ENCODE results near the gene GARIN3.

GARIN3 gene

GRCh38 chr5:157159209-157159751, 6.8 kb downstream of the GARIN3 start:
- no peak overlapping the region for H3K4me3 ChIP-seq
- peak overlapping the region in 6 of 21 experiments; percentile 1 to 69 (median 66) for H3K27ac ChIP-seq

DNA sequence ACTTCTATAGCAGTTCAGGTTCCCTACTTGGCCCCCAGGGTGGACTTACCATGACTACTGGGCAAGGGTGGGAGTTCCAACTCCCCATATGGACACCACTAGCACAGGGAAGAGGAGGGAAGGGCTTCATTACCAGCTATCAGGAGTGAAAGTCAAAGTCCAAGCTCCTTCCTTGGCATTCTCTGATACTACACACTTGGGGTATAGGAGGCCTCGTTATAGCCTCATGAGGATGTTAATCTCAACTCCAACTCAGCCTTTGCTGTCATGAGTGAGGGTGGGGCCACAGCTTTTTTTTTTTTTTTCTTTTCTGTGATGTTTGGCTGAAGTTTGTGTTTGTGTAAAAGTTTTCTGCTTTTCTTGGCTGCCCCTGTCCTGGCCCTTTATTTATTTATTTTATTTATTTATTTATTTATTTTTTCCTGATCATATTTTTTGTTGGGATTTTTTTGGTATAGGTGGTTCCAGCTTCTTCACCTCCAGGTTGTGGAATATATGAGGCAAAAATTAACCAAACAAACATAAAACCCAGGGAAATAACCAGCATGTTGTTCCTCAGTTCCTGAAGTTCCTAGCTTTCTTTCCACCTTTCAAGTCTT, 8.7 kb downstream of the GARIN3 start:
- Histone ChIP-seq H3K4me3 (no peak overlapping the region), H3K27ac (no peak overlapping the region)

DNA sequence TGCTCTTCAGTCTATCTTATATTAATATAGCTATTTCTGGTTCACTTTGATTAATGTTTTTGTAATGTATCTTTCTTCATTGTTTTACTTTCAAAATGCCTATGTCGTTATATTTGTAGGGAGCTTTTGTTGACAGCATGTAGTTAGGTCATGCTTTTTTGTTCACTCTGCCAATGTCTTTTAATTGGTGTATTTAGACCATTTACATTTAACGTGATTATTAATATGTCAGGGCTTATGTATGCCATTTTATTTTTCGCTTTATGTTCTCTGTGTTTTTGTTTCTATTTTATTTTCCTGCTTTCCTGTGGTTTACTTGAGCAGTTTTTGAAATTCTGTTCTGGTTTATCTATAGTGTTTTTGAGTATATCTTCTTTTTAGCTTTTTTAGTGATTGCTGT, 10.8 kb downstream of the GARIN3 start:
- peak overlapping the region in 1 of 21 experiments; percentile 48 for H3K27ac ChIP-seq
- no peak overlapping the region for H3K4me3 ChIP-seq

GRCh38 chr5:157150995-157151394, 15.1 kb downstream of the GARIN3 start:
- Histone ChIP-seq H3K27ac (no peak overlapping the region), H3K4me3 (no peak overlapping the region)

DNA sequence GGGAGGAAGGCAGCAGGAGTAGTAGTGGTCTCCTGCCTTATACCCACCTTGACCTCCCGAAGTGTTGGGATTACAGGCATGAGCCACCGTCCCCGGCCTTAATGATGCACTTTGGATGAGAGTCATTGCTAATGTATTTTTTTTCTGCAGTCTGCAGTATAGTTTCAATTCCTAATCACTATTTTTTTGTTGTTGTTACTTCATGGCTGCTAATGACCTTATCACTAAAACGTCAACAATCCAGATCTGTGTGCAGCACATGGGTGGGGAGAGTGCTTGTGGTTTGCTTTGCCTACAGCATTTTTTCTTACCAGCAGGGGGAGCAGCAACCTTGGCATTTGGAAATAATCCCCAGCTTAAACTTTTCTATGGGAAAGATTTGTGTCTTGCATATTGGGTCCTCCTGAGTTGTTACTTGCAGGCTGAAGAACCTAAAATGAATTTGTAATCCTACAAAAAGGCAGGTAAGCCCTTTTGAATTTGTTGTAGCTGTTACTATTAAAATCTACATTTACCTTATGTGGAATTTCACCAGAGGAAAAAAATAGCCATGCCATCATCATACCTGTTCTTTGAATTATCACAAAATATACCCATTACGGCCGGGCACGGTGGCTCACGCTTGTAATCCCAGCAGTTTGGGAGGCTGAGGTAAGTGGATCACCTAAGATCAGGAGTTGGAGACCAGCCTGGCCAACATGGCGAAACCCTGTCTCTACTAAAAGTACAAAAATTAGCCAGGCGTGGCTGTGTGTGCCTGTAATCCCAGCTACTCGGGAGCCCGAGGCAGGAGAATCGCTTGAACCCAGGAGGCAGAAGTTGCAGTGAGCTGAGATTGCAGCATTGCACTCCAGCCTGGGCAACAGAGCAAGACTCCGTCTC, 17.1 kb downstream of the GARIN3 start:
- no peak overlapping the region for H3K4me3 ChIP-seq
- H3K27ac ChIP-seq: no peak overlapping the region

DNA sequence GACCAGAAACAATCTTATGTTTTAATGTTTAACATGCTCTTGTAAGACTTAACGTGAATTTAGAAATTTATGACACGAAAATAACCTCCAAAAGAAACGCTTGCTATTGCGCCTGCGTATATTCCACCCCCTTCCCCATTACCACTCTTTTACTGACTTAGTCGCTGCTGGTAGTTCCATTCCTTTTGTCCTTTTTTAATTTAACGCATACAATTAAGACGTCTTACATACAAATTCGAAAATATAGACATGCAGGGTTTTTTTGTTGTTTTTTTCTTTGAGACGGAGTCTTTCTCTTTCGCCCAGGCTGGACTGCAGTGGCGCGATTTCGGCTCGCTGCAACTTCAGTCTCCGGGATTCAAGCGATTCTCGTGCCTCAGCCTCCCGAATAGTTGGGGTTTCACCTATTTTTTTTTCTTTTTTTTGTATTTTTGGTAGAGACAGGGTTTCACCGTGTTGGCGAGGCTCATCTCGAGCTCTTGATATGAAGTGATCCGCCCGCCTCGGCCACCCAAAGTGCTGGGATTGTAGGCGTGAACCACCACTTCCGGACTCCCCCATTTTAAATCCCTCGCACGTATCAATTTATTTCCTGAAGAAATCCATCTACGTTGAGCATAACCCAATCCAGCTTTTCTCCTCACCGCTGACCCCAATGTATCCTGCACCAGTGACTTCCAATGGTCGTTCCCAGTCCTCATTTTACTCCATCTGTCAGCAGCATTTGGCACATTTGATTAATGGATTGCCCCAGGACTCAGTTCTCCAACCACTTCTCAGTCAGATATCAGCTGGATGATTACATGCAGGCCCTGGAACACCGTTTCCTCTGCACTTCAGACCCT, 22.7 kb downstream of the GARIN3 start:
- H3K27ac ChIP-seq: peak overlapping the region; percentile 57 to 97 (median 93)

GRCh38 chr5:157142317-157143126, 23.5 kb downstream of the GARIN3 start, which contains the start of gene MED7:
MED7 (minus strand) TSS chr5:157142865; CDS start chr5:157139431, 3,434 bp downstream.
- peak within 1 kb of the TSS; percentile 86 to 97 (median 93) for H3K27ac ChIP-seq
- peak within 1 kb of the TSS; percentile 76 to 95 (median 84) for H3K4me3 ChIP-seq

More for the DNA sequence above, 22.7 kb downstream of the GARIN3 start:
- H3K4me3 ChIP-seq: peak overlapping the region; percentile 76 to 95 (median 84)

- no peak overlapping the region for H3K4me3 ChIP-seq
- H3K27ac ChIP-seq: no peak overlapping the region
Measured at GRCh38 chr5:157137691-157138090, 28.4 kb downstream of the GARIN3 start.

GRCh38 chr5:157132281-157132612, 33.8 kb downstream of the GARIN3 start:
- H3K4me3 ChIP-seq: no peak overlapping the region
- no peak overlapping the region for H3K27ac ChIP-seq

DNA sequence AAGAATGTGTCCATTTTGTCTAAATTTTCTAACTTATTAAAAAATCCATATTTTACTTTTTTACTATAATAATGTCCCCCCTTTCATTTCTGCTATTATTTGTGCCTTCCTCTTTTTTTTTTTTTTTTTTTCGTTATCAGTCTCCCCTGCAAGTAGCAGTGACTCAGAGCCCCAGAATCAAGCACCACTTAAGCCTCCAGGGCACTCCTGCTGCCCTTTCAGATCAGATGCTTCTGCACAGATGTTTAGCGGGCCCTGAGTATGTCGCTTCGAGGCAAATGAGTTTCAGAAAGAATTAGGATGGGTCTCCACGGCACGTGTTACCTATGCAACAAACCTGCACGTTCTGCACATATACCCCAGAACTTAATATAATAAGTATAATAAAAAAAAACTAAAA, 35.1 kb downstream of the GARIN3 start:
- no peak overlapping the region for H3K27ac ChIP-seq

DNA sequence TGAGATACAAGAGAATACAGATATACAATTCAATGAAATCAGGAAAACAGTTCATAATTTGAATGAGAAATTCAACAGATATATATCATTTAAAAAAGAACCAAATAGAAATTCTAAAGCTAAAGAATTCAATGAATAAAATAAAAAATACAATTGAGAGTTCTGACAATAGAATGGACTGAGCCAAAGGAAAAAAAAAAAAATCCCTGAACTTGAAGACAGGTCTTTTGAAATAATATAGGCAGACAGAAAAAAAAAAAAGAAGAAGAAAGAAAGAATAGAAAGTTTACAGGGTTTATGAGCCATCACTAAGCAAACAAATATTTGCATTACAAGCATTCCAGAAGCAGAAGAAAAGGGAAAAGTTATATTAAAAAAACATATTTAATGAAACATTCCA, 44.4 kb downstream of the GARIN3 start:
- no peak overlapping the region for H3K4me3 ChIP-seq

More for the DNA sequence above, 35.1 kb downstream of the GARIN3 start:
- H3K4me3 ChIP-seq: no peak overlapping the region

GRCh38 chr5:157120102-157120501, 46.0 kb downstream of the GARIN3 start:
- H3K27ac ChIP-seq: no peak overlapping the region
- no peak overlapping the region for H3K4me3 ChIP-seq

More for the DNA sequence above, 44.4 kb downstream of the GARIN3 start:
- no peak overlapping the region for H3K27ac ChIP-seq

DNA sequence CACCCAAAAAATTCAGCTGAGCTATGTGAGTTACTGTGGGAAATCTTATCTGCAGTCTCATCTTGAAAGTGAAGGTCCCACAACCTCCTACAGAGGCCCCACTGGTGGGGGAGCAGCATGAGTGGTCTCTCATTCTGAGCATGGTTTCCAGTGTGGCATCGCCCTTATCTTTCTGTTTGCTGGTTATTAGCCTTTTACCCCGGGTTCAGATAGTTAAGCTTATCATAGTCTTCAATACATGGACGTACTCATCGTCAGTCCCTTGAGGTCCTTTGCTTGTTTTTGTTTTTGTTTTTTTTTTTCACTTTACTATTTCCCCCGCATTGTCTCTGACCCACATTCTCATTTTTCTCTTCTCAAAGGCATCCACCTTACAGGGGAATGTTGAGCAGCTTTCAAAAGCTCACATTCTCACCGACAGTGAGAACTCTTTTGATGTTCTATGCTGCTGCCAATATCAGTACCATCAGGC, 49.5 kb downstream of the GARIN3 start:
- Histone ChIP-seq H3K27ac (no peak overlapping the region), H3K4me3 (no peak overlapping the region)

DNA sequence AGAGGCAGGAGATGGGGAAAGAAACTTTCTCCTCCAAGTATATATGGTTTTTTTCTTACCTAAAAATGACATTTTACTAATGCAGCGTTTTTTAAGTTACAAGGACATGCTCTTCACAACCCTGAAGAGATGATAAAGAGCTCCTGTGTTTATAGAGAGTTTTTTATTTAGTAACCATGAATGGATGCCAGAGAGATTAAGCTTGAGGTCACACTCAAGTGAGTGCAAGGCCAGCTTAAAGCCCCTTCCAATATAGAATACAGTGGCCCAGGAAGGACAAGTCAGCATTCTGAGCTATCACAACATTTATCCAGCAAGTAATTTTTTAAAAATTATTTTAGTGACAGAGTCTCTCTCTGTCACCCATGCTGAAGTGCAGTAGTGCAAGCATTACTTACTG, 50.6 kb downstream of the GARIN3 start:
- Histone ChIP-seq H3K4me3 (no peak overlapping the region), H3K27ac (no peak overlapping the region)

GRCh38 chr5:157115012-157115411, 51.1 kb downstream of the GARIN3 start:
- Histone ChIP-seq H3K4me3 (no peak overlapping the region), H3K27ac (no peak overlapping the region)

- H3K4me3 ChIP-seq: no peak overlapping the region
- H3K27ac ChIP-seq: no peak overlapping the region
Measured at GRCh38 chr5:157113002-157113401, 53.1 kb downstream of the GARIN3 start.

All from skin epidermis (tissue), 12 donors.